ENCODE measurements around the gene GJC2. TPM values are rescaled to one million over a fixed set of nuclear protein-coding genes. Genes with fewer than 3 reads are reported as not detected.

The GJC2 gene
- total RNA-seq, 1 experiment from 2014 or later, result 0.72 TPM

DNA sequence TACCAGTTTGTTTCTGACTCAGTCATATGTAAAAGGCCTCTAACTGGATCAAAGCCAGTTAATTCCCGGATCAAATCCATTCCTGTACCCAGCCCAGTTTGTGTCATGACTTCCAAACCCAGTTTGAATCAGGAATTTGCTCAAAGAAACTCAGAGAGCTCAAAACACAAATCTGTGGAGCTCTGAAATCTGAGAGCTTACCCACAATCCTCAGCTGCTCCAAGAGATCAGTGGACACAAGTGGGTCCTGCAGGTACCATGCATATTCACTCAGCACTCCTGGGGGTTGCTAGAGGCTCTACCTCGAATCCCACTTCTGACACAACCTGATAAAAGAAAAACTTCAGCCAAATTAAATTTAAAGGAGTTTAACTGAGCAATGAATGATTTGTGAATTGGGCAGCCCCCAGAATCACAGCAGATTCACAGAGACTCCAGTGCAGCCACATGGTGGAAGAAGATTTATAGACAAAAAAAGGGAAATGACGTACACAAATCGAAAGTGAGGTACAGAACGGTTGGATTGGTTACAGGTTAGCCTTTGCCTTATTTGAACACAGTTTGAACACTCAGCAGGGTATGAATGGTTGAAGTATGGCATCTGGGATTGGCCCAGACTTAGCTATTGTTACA, 28.8 kb upstream of the GJC2 start:
- ATAC-seq, result no peak
- Mint-ChIP-seq H3K27ac (no peak overlapping the region), H3K9me3 (peaks cover 38% of the 10 kb centered on the region), H3K4me3 (no peak overlapping the region), H3K27me3 (ENCODE audit: low read depth) (peaks cover 67% of the 10 kb centered on the region), H3K36me3 (peaks cover 20% of the 10 kb centered on the region), H3K4me1 (no peaks in the 10 kb centered on the region)
- no peak for DNase-seq (ENCODE audit: low spot score)
- ChIA-PET POLR2A (no interaction called here), CTCF (interaction anchor here (2.5 kb wide), 1 partner anchor 10 kb away, joined by 13 read pairs; no protein-coding TSS in a partner anchor)
- TF ChIP-seq, protein P1, sequence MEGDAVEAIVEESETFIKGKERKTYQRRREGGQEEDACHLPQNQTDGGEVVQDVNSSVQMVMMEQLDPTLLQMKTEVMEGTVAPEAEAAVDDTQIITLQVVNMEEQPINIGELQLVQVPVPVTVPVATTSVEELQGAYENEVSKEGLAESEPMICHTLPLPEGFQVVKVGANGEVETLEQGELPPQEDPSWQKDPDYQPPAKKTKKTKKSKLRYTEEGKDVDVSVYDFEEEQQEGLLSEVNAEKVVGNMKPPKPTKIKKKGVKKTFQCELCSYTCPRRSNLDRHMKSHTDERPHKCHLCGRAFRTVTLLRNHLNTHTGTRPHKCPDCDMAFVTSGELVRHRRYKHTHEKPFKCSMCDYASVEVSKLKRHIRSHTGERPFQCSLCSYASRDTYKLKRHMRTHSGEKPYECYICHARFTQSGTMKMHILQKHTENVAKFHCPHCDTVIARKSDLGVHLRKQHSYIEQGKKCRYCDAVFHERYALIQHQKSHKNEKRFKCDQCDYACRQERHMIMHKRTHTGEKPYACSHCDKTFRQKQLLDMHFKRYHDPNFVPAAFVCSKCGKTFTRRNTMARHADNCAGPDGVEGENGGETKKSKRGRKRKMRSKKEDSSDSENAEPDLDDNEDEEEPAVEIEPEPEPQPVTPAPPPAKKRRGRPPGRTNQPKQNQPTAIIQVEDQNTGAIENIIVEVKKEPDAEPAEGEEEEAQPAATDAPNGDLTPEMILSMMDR (IDR thresholded peaks at IDR 0.05), result no peak
- TF ChIP-seq ZNF138 (CRISPR knock-in tag; conservative IDR thresholded peaks at IDR 0.05) (no peak), RELA (CRISPR knock-in tag; IDR thresholded peaks at IDR 0.05; ENCODE audit: borderline replicate concordance) (no peak), NFYB (CRISPR knock-in tag; conservative IDR thresholded peaks at IDR 0.05; ENCODE audit: low read depth) (no peak), TP53 (CRISPR knock-in tag; IDR thresholded peaks at IDR 0.05) (no peak), TEAD1 (CRISPR knock-in tag; IDR thresholded peaks at IDR 0.05) (no peak)
- TF ChIP-seq, protein P2, sequence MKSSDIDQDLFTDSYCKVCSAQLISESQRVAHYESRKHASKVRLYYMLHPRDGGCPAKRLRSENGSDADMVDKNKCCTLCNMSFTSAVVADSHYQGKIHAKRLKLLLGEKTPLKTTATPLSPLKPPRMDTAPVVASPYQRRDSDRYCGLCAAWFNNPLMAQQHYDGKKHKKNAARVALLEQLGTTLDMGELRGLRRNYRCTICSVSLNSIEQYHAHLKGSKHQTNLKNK (CRISPR knock-in tag; IDR thresholded peaks at IDR 0.05), result no peak

DNA sequence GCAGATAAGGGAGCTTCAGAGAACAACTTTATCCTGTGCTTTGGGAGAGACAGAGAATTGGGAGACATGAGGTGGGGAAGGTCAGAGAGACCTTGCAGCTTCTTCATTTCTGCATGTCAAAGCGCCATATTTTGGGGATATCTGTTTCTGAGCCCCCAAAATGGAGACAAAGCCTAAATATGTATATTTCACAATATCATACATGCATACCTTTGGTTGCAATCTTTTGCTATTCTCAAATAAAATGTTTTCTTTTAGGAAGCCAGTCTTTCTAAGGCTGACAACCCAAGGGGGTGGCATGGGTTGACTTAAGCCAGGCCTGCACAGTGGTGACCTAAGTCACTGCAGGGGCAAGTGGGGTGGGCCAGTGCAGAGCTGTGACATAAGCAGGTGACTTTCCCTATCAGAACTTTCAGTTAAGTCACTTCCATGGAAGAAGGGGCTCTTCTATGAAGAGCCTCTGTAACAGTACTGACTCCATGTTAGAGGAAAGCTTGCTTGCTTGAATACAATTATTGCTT, 26.7 kb upstream of the GJC2 start:
- Mint-ChIP-seq H3K4me1 (no peaks in the 10 kb centered on the region), H3K4me3 (no peak overlapping the region), H3K36me3 (peaks cover 13% of the 10 kb centered on the region), H3K27ac (no peak overlapping the region), H3K27me3 (ENCODE audit: low read depth) (peaks cover 85% of the 10 kb centered on the region), H3K9me3 (peaks cover 29% of the 10 kb centered on the region)
- TF ChIP-seq MXD4 (CRISPR knock-in tag; IDR thresholded peaks at IDR 0.05; ENCODE audit: borderline replicate concordance) (no peak), ZNF263 (CRISPR knock-in tag; IDR thresholded peaks at IDR 0.05; ENCODE audit: low read depth) (no peak), GTF2I (CRISPR knock-in tag; conservative IDR thresholded peaks at IDR 0.05) (no peak), ZNF232 (CRISPR knock-in tag; IDR thresholded peaks at IDR 0.05) (no peak)
- TF ChIP-seq, protein P3, sequence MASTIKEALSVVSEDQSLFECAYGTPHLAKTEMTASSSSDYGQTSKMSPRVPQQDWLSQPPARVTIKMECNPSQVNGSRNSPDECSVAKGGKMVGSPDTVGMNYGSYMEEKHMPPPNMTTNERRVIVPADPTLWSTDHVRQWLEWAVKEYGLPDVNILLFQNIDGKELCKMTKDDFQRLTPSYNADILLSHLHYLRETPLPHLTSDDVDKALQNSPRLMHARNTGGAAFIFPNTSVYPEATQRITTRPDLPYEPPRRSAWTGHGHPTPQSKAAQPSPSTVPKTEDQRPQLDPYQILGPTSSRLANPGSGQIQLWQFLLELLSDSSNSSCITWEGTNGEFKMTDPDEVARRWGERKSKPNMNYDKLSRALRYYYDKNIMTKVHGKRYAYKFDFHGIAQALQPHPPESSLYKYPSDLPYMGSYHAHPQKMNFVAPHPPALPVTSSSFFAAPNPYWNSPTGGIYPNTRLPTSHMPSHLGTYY (CRISPR knock-in tag; IDR thresholded peaks at IDR 0.05), result no peak
- TF ChIP-seq, protein P4, sequence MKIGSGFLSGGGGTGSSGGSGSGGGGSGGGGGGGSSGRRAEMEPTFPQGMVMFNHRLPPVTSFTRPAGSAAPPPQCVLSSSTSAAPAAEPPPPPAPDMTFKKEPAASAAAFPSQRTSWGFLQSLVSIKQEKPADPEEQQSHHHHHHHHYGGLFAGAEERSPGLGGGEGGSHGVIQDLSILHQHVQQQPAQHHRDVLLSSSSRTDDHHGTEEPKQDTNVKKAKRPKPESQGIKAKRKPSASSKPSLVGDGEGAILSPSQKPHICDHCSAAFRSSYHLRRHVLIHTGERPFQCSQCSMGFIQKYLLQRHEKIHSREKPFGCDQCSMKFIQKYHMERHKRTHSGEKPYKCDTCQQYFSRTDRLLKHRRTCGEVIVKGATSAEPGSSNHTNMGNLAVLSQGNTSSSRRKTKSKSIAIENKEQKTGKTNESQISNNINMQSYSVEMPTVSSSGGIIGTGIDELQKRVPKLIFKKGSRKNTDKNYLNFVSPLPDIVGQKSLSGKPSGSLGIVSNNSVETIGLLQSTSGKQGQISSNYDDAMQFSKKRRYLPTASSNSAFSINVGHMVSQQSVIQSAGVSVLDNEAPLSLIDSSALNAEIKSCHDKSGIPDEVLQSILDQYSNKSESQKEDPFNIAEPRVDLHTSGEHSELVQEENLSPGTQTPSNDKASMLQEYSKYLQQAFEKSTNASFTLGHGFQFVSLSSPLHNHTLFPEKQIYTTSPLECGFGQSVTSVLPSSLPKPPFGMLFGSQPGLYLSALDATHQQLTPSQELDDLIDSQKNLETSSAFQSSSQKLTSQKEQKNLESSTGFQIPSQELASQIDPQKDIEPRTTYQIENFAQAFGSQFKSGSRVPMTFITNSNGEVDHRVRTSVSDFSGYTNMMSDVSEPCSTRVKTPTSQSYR (CRISPR knock-in tag; IDR thresholded peaks at IDR 0.05), result no peak
- POLR2A ChIA-PET, result no interaction called here
- CTCF ChIA-PET, result interaction anchor here (2.5 kb wide), 1 partner anchor 8 kb away, joined by 13 read pairs; no protein-coding TSS in a partner anchor
- ATAC-seq (no peak), DNase-seq (ENCODE audit: low spot score) (no peak)

DNA sequence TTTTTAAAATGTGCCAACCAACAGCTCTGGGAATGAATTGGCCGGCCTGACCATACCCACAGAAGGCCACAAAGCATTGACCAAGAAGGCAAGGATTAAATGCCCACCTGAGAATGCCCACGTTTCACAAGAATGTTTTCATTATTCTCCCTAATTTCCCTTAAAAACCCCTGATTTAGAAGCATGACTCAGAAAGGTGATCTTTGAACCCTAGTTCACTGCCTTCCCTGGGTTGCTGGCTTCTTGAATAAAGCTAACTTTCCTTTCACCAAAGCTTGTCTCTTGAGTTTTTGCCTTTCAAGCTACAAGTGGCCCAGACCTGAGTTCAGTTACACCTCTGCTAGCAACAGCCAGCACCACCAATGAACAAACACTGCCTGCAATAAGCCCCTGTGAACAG, 26.2 kb upstream of the GJC2 start:
- TF ChIP-seq, protein P5, sequence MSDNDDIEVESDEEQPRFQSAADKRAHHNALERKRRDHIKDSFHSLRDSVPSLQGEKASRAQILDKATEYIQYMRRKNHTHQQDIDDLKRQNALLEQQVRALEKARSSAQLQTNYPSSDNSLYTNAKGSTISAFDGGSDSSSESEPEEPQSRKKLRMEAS (CRISPR knock-in tag; IDR thresholded peaks at IDR 0.05), result no peak
- TF ChIP-seq, protein P6, sequence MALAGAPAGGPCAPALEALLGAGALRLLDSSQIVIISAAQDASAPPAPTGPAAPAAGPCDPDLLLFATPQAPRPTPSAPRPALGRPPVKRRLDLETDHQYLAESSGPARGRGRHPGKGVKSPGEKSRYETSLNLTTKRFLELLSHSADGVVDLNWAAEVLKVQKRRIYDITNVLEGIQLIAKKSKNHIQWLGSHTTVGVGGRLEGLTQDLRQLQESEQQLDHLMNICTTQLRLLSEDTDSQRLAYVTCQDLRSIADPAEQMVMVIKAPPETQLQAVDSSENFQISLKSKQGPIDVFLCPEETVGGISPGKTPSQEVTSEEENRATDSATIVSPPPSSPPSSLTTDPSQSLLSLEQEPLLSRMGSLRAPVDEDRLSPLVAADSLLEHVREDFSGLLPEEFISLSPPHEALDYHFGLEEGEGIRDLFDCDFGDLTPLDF (CRISPR knock-in tag; IDR thresholded peaks at IDR 0.05), result no peak
- TF ChIP-seq, protein P7, sequence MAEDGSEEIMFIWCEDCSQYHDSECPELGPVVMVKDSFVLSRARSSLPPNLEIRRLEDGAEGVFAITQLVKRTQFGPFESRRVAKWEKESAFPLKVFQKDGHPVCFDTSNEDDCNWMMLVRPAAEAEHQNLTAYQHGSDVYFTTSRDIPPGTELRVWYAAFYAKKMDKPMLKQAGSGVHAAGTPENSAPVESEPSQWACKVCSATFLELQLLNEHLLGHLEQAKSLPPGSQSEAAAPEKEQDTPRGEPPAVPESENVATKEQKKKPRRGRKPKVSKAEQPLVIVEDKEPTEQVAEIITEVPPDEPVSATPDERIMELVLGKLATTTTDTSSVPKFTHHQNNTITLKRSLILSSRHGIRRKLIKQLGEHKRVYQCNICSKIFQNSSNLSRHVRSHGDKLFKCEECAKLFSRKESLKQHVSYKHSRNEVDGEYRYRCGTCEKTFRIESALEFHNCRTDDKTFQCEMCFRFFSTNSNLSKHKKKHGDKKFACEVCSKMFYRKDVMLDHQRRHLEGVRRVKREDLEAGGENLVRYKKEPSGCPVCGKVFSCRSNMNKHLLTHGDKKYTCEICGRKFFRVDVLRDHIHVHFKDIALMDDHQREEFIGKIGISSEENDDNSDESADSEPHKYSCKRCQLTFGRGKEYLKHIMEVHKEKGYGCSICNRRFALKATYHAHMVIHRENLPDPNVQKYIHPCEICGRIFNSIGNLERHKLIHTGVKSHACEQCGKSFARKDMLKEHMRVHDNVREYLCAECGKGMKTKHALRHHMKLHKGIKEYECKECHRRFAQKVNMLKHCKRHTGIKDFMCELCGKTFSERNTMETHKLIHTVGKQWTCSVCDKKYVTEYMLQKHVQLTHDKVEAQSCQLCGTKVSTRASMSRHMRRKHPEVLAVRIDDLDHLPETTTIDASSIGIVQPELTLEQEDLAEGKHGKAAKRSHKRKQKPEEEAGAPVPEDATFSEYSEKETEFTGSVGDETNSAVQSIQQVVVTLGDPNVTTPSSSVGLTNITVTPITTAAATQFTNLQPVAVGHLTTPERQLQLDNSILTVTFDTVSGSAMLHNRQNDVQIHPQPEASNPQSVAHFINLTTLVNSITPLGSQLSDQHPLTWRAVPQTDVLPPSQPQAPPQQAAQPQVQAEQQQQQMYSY (CRISPR knock-in tag; IDR thresholded peaks at IDR 0.05), result no peak
- Mint-ChIP-seq H3K27ac (no peak overlapping the region), H3K36me3 (peaks cover 10% of the 10 kb centered on the region), H3K9me3 (peaks cover 26% of the 10 kb centered on the region), H3K4me3 (no peak overlapping the region), H3K27me3 (ENCODE audit: low read depth) (peaks cover 88% of the 10 kb centered on the region), H3K4me1 (no peaks in the 10 kb centered on the region)
- ATAC-seq, result no peak
- CTCF ChIA-PET, result no interaction called here
- no peak for DNase-seq (ENCODE audit: low spot score)
- POLR2A ChIA-PET, result no interaction called here
